ENCODE measurements around the gene DNAH17. TPM values are rescaled to one million over a fixed set of nuclear protein-coding genes. Genes with fewer than 3 reads are reported as not detected.

The DNAH17 gene
- total RNA-seq, 4 donors from 2014 or later, result under 0.01 TPM; not detected in 3

GRCh38 chr17:78529251-78529650 is 47.9 kb downstream of the DNAH17 start:
- Histone ChIP-seq H3K27ac (no peak overlapping the region), H3K9me3 (no peaks in the 10 kb centered on the region), H3K4me1 (peaks cover 0 to 10% (median 2%) of the 10 kb centered on the region in 4 donors), H3K27me3 (peaks cover 8% of the 10 kb centered on the region), H3K36me3 (no peaks in the 10 kb centered on the region), H3K4me3 (no peak overlapping the region)
- no peak for DNase-seq
- in situ Hi-C loops (cut with MboI; ENCODE audit: low pct_ligation_motif_present in 1 of 4, low pct_unique_long_range_greater_than_20kb in 1 of 4, low sequenced_read_pairs in 3 of 4), result no loop called here
- no peak for TF ChIP-seq POLR2AphosphoS5 (IDR thresholded peaks at IDR 0.05)
- TF ChIP-seq POLR2A (IDR thresholded peaks at IDR 0.05), result no peak
- no peak for TF ChIP-seq EP300 (IDR thresholded peaks at IDR 0.05; ENCODE audit: low read depth)
- no peak for TF ChIP-seq CTCF (IDR thresholded peaks at IDR 0.05)
- 45% methylated on average over 11 of the region's 11 CpGs; no CpG with 5 or more reads in 1 of the 2 donors for WGBS, 2 donors (ENCODE audit: low coverage in 1 of 2)
- intact Hi-C loops (cut with DNase I; ENCODE audit: low total_unique reads), result no loop called here

DNA sequence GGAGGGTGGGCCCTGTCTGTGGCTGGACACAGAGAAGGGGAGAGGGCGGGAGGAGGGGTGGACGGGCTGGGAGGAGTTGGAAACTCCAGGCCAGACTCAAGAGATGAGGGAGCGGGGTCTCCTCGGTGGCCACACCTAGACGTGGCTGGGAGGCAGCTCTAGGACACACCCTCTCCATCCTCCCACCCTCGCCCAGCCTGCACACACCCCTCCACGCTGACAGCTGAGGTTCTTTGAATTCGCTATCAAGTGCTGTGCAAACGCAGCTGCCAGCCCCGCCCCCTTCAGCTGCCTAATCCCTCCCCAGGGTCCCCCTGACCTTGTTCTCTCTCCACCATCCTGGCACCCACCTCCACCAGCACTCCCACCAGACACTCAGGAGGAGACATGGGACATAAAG is 48.7 kb downstream of the DNAH17 start:
- WGBS, 2 donors (ENCODE audit: low coverage in 1 of 2), result 35 to 46% methylated on average over 5 to 10 of the region's 10 CpGs
- TF ChIP-seq EP300 (IDR thresholded peaks at IDR 0.05; ENCODE audit: low read depth) (no peak), POLR2AphosphoS5 (IDR thresholded peaks at IDR 0.05) (no peak), POLR2A (IDR thresholded peaks at IDR 0.05) (no peak), CTCF (IDR thresholded peaks at IDR 0.05) (no peak)
- intact Hi-C loops (cut with DNase I; ENCODE audit: low total_unique reads), result no loop called here
- in situ Hi-C loops (cut with MboI; ENCODE audit: low pct_ligation_motif_present in 1 of 4, low pct_unique_long_range_greater_than_20kb in 1 of 4, low sequenced_read_pairs in 3 of 4), result no loop called here
- no peaks in the 10 kb centered on the region for H3K9me3 ChIP-seq
- no peak for DNase-seq
- no peak overlapping the region for H3K4me3 ChIP-seq
- H3K27me3 ChIP-seq, result peaks cover 8% of the 10 kb centered on the region
- peaks cover 0 to 10% (median 2%) of the 10 kb centered on the region in 4 donors for H3K4me1 ChIP-seq
- no peaks in the 10 kb centered on the region for H3K36me3 ChIP-seq
- H3K27ac ChIP-seq, result no peak overlapping the region

GRCh38 chr17:78527345-78527744 is 49.9 kb downstream of the DNAH17 start:
- WGBS, 2 donors (ENCODE audit: low coverage in 1 of 2), result 62 to 70% methylated on average over 4 of the region's 4 CpGs
- Histone ChIP-seq H3K36me3 (no peaks in the 10 kb centered on the region), H3K4me3 (no peak overlapping the region), H3K4me1 (peaks cover 0 to 10% (median 2%) of the 10 kb centered on the region in 4 donors), H3K9me3 (no peaks in the 10 kb centered on the region), H3K27me3 (peaks cover 8% of the 10 kb centered on the region), H3K27ac (no peak overlapping the region)
- TF ChIP-seq EP300 (IDR thresholded peaks at IDR 0.05; ENCODE audit: low read depth) (no peak), POLR2A (IDR thresholded peaks at IDR 0.05) (no peak), CTCF (IDR thresholded peaks at IDR 0.05) (no peak), POLR2AphosphoS5 (IDR thresholded peaks at IDR 0.05) (no peak)
- DNase-seq, result no peak
- intact Hi-C loops (cut with DNase I; ENCODE audit: low total_unique reads), result no loop called here
- in situ Hi-C loops (cut with MboI; ENCODE audit: low pct_ligation_motif_present in 1 of 4, low pct_unique_long_range_greater_than_20kb in 1 of 4, low sequenced_read_pairs in 3 of 4), result no loop called here

DNA sequence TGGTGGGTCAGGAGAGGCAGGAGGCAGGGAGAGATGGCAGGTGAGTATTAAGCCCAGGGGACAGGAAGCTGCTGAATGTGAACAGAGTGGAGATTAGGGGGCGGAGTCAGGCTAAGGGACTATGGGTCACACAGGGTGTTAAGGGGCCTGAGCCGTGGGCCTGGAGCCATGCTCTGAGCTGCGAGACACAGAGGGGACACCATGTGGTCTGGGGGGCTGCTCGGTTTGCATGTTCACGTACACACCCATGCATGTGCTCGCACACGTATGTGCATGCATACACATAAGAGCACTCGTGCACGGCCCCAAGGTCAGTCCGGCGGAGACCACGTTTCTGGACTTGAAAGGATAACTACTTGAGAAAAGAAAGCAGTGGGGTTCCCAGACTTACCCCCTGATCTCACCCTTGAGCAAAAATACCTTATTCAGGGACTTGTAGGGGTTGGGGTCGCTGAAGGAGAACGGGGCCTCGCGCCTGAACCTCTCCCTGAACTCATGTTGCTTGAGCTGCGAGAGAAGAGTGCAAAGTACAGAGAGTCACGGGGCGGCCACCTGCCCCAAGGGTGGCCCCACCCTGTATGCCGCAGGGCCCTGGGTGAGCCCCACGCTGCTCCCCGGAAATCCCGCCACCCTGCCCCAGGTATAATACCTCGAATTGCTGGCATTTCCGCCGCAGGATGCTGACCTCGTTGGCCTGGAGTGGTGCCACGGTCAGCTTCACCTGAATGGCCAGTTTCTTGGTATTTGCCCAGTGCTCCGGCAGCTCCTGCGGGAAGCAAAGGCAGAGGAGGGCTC is 50.8 kb downstream of the DNAH17 start:
- intact Hi-C loops (cut with DNase I; ENCODE audit: low total_unique reads) (no loop called here), in situ Hi-C loops (cut with MboI; ENCODE audit: low pct_ligation_motif_present in 1 of 4, low pct_unique_long_range_greater_than_20kb in 1 of 4, low sequenced_read_pairs in 3 of 4) (no loop called here)
- Histone ChIP-seq H3K4me3 (no peak overlapping the region), H3K4me1 (peaks cover 0 to 10% (median 2%) of the 10 kb centered on the region in 4 donors), H3K27ac (no peak overlapping the region), H3K36me3 (no peaks in the 10 kb centered on the region), H3K27me3 (peaks cover 8% of the 10 kb centered on the region), H3K9me3 (no peaks in the 10 kb centered on the region)
- 40 to 68% methylated on average over 3 to 30 of the region's 30 CpGs for WGBS, 2 donors (ENCODE audit: low coverage in 1 of 2)
- no peak for DNase-seq
- no peak for TF ChIP-seq EP300 (IDR thresholded peaks at IDR 0.05; ENCODE audit: low read depth)

Data from transverse colon (tissue), 4 donors.